CD4-positive, CD25-positive, alpha-beta regulatory T cell (primary cell): Measurements from ENCODE around the gene SLC35F3. TPM values are rescaled to one million over a fixed set of nuclear protein-coding genes. Genes with fewer than 3 reads are reported as not detected.

Experiments used
- ATAC-seq, 2 donors: fragments of 150-1000 bp; cut with Tn5 transposase; one replicate each; pipeline ENCODE4 v1.10.0; 2021; ENCODE audit warnings: low read depth in 2 of 2, moderate number of reproducible peaks in 2 of 2, moderate library complexity in 1 of 2
- DNase-seq, 3 donors: peaks; one replicate each; pipeline versions ENCODE4 v3.0.0 to v3.0.0-alpha.2; 2012 to 2022; ENCODE audit warnings: mixed read lengths in 1 of 3
- H3K27ac ChIP-seq: one replicate; pipeline ENCODE4 v1.7.0; 2013; ENCODE audit warnings: mild to moderate bottlenecking, low read length; ENCODE audit not compliant: insufficient read depth, poor library complexity, severe bottlenecking
- H3K27me3 ChIP-seq: one replicate; pipeline ENCODE4 v1.7.0; 2013; ENCODE audit warnings: low read length; ENCODE audit not compliant: control insufficient read depth, insufficient read depth
- H3K36me3 ChIP-seq: one replicate; pipeline ENCODE4 v1.7.0; 2013; ENCODE audit warnings: mild to moderate bottlenecking, low read length, moderate library complexity; ENCODE audit not compliant: control insufficient read depth, insufficient read depth
- H3K4me1 ChIP-seq: 2 replicates; pipeline ENCODE4 v1.7.0; 2013; ENCODE audit warnings: mild to moderate bottlenecking, low read length; ENCODE audit not compliant: insufficient read depth, control insufficient read depth, poor library complexity, severe bottlenecking
- H3K4me3 ChIP-seq: one replicate; pipeline ENCODE4 v1.7.0; 2013; ENCODE audit warnings: low read depth, mild to moderate bottlenecking, low read length, moderate library complexity
- H3K9me3 ChIP-seq, 2 experiments: 1 replicate in 1 of 2; 2 replicates in 1 of 2; pipeline ENCODE4 v1.7.0; 2013; ENCODE audit warnings: low read length in 2 of 2, mild to moderate bottlenecking in 1 of 2, moderate library complexity in 1 of 2; ENCODE audit not compliant: control insufficient read depth in 2 of 2
- H3K27ac Mint-ChIP-seq, 3 donors: one replicate each; pipeline ENCODE4 v1.8.0; 2020 to 2022; ENCODE audit warnings: mild to moderate bottlenecking in 3 of 3, mixed read lengths in 3 of 3, moderate library complexity in 2 of 3
- H3K27me3 Mint-ChIP-seq: one replicate; pipeline ENCODE4 v1.8.0; 2022; ENCODE audit warnings: mild to moderate bottlenecking, mixed read lengths
- H3K36me3 Mint-ChIP-seq: one replicate; pipeline ENCODE4 v1.8.0; 2020; ENCODE audit warnings: mixed read lengths
- H3K4me1 Mint-ChIP-seq, 4 donors: one replicate each; pipeline ENCODE4 v1.8.0; 2020 to 2022; ENCODE audit warnings: mixed read lengths in 4 of 4, mild to moderate bottlenecking in 1 of 4
- H3K4me3 Mint-ChIP-seq, 4 donors: one replicate each; pipeline ENCODE4 v1.8.0; 2020 to 2022; ENCODE audit warnings: mild to moderate bottlenecking in 4 of 4, mixed read lengths in 4 of 4, moderate library complexity in 3 of 4
- H3K9me3 Mint-ChIP-seq, 7 donors: one replicate each; pipeline ENCODE4 v1.8.0; 2020 to 2022; ENCODE audit warnings: mixed read lengths in 7 of 7, mild to moderate bottlenecking in 3 of 7, moderate library complexity in 2 of 7
- polyA plus RNA-seq, 4 donors: library from polyadenylated mRNA; unstranded; fragments of 300-500 nt; fragmentation: Illumina TruSeq; gene quantifications; one replicate each; pipeline ENCODE4 v1.2.3, GENCODE V29; 2021
- total RNA-seq: library from RNA; stranded (reverse); gene quantifications from one replicate; pipeline ENCODE4 v1.2.3, GENCODE V29; 2022

SLC35F3 gene
- total and polyA plus RNA-seq, 5 donors from 2014 or later, result 0.35 to 1.4 (median 1.3) TPM

- no peaks in the 10 kb centered on the region for H3K27me3 ChIP-seq
- H3K9me3 ChIP-seq, result no peaks in the 10 kb centered on the region
- Mint-ChIP-seq H3K36me3 (no peaks in the 10 kb centered on the region), H3K4me3 (peak overlapping the region in 2 of 4 donors; percentile 19 to 21), H3K4me1 (peaks cover 0 to 15% (median 8%) of the 10 kb centered on the region in 4 donors), H3K27me3 (no peaks in the 10 kb centered on the region), H3K9me3 (peaks cover 0 to 1% (median 0%) of the 10 kb centered on the region in 7 donors), H3K27ac (peak overlapping the region in 1 of 3 donors; percentile 36)
- no peak overlapping the region for H3K4me3 ChIP-seq
- no peaks in the 10 kb centered on the region for H3K36me3 ChIP-seq
- DNase-seq (peak in 1 of 3 donors; percentile 50), ATAC-seq (no peak)
- H3K27ac ChIP-seq, result no peak overlapping the region
- H3K4me1 ChIP-seq, result no peaks in the 10 kb centered on the region
These were observed 326.0 kb downstream of the SLC35F3 start for GRCh38 chr1:234230414-234230862.

DNA sequence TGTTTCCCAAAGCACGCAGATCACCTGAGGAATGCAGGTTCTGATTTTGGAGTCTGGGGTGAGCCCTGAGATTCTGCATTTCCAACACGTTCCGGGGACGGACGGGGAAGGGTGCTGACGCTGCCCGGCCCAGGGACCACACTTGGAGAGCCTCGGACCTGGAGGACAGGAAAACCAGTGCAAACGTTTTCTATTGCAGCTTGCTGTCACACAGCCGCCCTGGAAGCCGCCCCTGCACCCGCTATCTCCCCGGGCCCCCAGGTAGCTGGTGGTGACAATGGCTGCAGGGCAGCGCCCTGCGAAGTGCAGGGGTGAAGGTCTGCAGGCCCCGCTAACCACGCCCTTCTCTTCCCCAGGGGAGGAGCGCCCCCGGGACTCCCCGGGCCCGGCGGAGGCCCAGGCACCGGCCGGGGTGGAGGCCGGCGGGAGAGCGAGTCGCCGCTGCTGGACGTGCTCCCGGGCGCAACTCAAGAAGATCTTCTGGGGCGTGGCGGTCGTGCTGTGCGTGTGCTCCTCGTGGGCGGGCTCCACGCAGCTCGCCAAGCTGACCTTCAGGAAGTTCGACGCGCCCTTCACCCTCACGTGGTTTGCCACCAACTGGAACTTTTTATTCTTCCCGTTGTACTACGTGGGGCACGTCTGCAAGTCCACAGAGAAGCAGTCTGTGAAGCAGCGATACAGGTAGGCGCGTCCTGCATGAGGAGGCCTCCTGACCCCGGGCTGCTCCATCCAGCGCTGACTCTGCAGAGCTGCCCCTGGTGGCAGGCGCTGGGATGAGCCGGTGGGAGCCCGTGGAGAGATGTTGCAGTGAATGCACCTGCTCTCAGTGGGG is 326.8 kb downstream of the SLC35F3 start:
- Histone ChIP-seq H3K4me3 (no peak overlapping the region), H3K36me3 (no peaks in the 10 kb centered on the region), H3K27me3 (no peaks in the 10 kb centered on the region), H3K4me1 (no peaks in the 10 kb centered on the region), H3K9me3 (no peaks in the 10 kb centered on the region), H3K27ac (no peak overlapping the region)
- Mint-ChIP-seq H3K9me3 (peaks cover 0 to 1% (median 0%) of the 10 kb centered on the region in 7 donors), H3K4me1 (peaks cover 0 to 15% (median 8%) of the 10 kb centered on the region in 4 donors), H3K4me3 (peak overlapping the region in 1 of 4 donors; percentile 21), H3K27ac (no peak overlapping the region), H3K36me3 (no peaks in the 10 kb centered on the region), H3K27me3 (no peaks in the 10 kb centered on the region)
- ATAC-seq (peak in 1 of 2 donors; percentile 34), DNase-seq (no peak)

DNA sequence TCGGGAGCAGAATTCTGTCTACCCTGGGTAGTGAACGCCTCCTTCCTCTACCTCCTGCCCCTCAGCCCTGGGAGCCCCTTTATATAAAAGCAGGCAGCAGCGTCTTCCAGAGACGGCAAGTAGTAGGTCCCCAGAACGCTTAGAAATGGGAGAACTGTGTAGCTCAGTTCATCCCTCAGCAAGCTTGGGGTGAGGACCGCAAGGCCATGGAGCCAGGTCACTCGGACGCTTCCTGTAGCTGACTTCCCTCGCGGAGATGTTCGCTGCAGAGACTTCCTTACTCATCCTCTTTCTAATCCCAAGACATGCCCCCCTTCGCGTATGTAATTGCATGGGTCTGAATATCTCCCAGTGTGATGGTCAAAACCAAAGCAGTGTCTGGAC is 327.4 kb downstream of the SLC35F3 start:
- peaks cover 0 to 16% (median 9%) of the 10 kb centered on the region in 4 donors for H3K4me1 Mint-ChIP-seq
- Histone ChIP-seq H3K27me3 (no peaks in the 10 kb centered on the region), H3K4me3 (no peak overlapping the region), H3K36me3 (no peaks in the 10 kb centered on the region), H3K4me1 (no peaks in the 10 kb centered on the region), H3K9me3 (no peaks in the 10 kb centered on the region), H3K27ac (no peak overlapping the region)
- H3K27me3 Mint-ChIP-seq, result no peaks in the 10 kb centered on the region
- no peaks in the 10 kb centered on the region for H3K36me3 Mint-ChIP-seq
- DNase-seq (no peak), ATAC-seq (no peak)
- H3K4me3 Mint-ChIP-seq, result no peak overlapping the region
- H3K9me3 Mint-ChIP-seq, result peaks cover 0 to 1% (median 0%) of the 10 kb centered on the region in 7 donors
- H3K27ac Mint-ChIP-seq, result no peak overlapping the region

GRCh38 chr1:234234199-234234598 is 329.7 kb downstream of the SLC35F3 start:
- Mint-ChIP-seq H3K4me3 (no peak overlapping the region), H3K27me3 (no peaks in the 10 kb centered on the region), H3K9me3 (no peaks in the 10 kb centered on the region), H3K36me3 (no peaks in the 10 kb centered on the region), H3K27ac (no peak overlapping the region), H3K4me1 (peaks cover 7 to 25% (median 19%) of the 10 kb centered on the region in 4 donors)
- Histone ChIP-seq H3K9me3 (no peaks in the 10 kb centered on the region), H3K27ac (no peak overlapping the region), H3K27me3 (no peaks in the 10 kb centered on the region), H3K4me1 (no peaks in the 10 kb centered on the region), H3K36me3 (no peaks in the 10 kb centered on the region), H3K4me3 (no peak overlapping the region)
- DNase-seq (no peak), ATAC-seq (no peak)

GRCh38 chr1:234235434-234235881 is 331.0 kb downstream of the SLC35F3 start:
- no peak overlapping the region for H3K4me3 ChIP-seq
- no peaks in the 10 kb centered on the region for H3K9me3 ChIP-seq
- no peak overlapping the region for H3K27ac ChIP-seq
- H3K27ac Mint-ChIP-seq, result peak overlapping the region in 1 of 3 donors; percentile 49
- DNase-seq, result no peak
- no peaks in the 10 kb centered on the region for H3K36me3 Mint-ChIP-seq
- no peaks in the 10 kb centered on the region for H3K4me1 ChIP-seq
- H3K9me3 Mint-ChIP-seq, result no peaks in the 10 kb centered on the region
- H3K4me3 Mint-ChIP-seq, result no peak overlapping the region
- H3K27me3 Mint-ChIP-seq, result no peaks in the 10 kb centered on the region
- H3K27me3 ChIP-seq, result no peaks in the 10 kb centered on the region
- no peaks in the 10 kb centered on the region for H3K36me3 ChIP-seq
- ATAC-seq, result no peak
- peaks cover 7 to 20% (median 15%) of the 10 kb centered on the region in 4 donors for H3K4me1 Mint-ChIP-seq

- DNase-seq (no peak), ATAC-seq (no peak)
- peaks cover 7 to 15% (median 11%) of the 10 kb centered on the region in 4 donors for H3K4me1 Mint-ChIP-seq
- H3K27ac Mint-ChIP-seq, result peak overlapping the region in 1 of 3 donors; percentile 6
- Histone ChIP-seq H3K4me1 (no peaks in the 10 kb centered on the region), H3K27ac (no peak overlapping the region), H3K9me3 (no peaks in the 10 kb centered on the region), H3K27me3 (no peaks in the 10 kb centered on the region), H3K4me3 (no peak overlapping the region), H3K36me3 (no peaks in the 10 kb centered on the region)
- H3K36me3 Mint-ChIP-seq, result no peaks in the 10 kb centered on the region
- H3K4me3 Mint-ChIP-seq, result no peak overlapping the region
- no peaks in the 10 kb centered on the region for H3K9me3 Mint-ChIP-seq
- no peaks in the 10 kb centered on the region for H3K27me3 Mint-ChIP-seq
These were observed 332.9 kb downstream of the SLC35F3 start for GRCh38 chr1:234237393-234237792.

DNA sequence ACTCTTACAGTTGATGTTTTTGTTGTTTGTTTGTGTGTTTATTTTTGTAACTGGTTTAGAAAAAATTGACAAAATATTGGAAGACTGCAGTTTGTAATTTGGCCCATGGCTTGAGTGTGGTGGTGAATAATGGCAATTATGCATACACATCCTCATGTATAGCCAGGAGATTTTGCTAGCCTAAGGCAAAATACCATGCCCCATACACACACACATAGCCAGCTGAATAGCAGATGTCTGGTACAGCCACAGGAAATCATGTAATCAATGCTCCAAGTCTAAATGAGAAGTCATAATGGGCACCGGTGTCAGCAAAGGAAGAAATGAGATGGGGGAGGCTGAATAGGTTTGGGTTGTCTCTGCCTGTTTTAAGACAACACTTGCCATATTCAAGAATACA is 333.6 kb downstream of the SLC35F3 start:
- H3K9me3 ChIP-seq, result no peaks in the 10 kb centered on the region
- no peaks in the 10 kb centered on the region for H3K36me3 ChIP-seq
- no peak for DNase-seq
- H3K36me3 Mint-ChIP-seq, result no peaks in the 10 kb centered on the region
- H3K27ac ChIP-seq, result no peak overlapping the region
- peak overlapping the region in 2 of 3 donors; percentile 33 to 47 for H3K27ac Mint-ChIP-seq
- H3K4me1 Mint-ChIP-seq, result peaks cover 7 to 15% (median 11%) of the 10 kb centered on the region in 4 donors
- no peak overlapping the region for H3K4me3 ChIP-seq
- no peaks in the 10 kb centered on the region for H3K4me1 ChIP-seq
- peak overlapping the region in 1 of 4 donors; percentile 46 for H3K4me3 Mint-ChIP-seq
- H3K9me3 Mint-ChIP-seq, result no peaks in the 10 kb centered on the region
- ATAC-seq, result no peak
- H3K27me3 ChIP-seq, result no peaks in the 10 kb centered on the region
- H3K27me3 Mint-ChIP-seq, result no peaks in the 10 kb centered on the region
